T-helper 17 cell (primary cell): Measurements from ENCODE around the gene LRFN3. TPM values are rescaled to one million over a fixed set of nuclear protein-coding genes. Genes with fewer than 3 reads are reported as not detected.

Experiments used
- ATAC-seq: fragments of 150-1000 bp; cut with Tn5 transposase; 2 replicates; pipeline ENCODE4 v1.10.0; 2021; ENCODE audit warnings: mild to moderate bottlenecking, moderate library complexity
- DNase-seq, 3 donors: peaks; one replicate each; pipeline versions ENCODE4 v3.0.0 to v3.0.0-alpha.2; 2020 to 2021
- H3K9me3 ChIP-seq: one replicate; pipeline ENCODE4 v1.7.0; 2013; ENCODE audit warnings: low read length, mild to moderate bottlenecking; ENCODE audit not compliant: control insufficient read depth, poor library complexity, severe bottlenecking
- H3K27ac Mint-ChIP-seq: one replicate; pipeline ENCODE4 v1.8.0; 2022; ENCODE audit warnings: mild to moderate bottlenecking, moderate library complexity, mixed read lengths
- H3K27me3 Mint-ChIP-seq: one replicate; pipeline ENCODE4 v1.8.0; 2022; ENCODE audit warnings: mixed read lengths
- H3K36me3 Mint-ChIP-seq: one replicate; pipeline ENCODE4 v1.8.0; 2022; ENCODE audit warnings: low read depth, mixed read lengths
- H3K4me1 Mint-ChIP-seq: one replicate; pipeline ENCODE4 v1.8.0; 2022; ENCODE audit warnings: mild to moderate bottlenecking, mixed read lengths
- H3K4me3 Mint-ChIP-seq: one replicate; pipeline ENCODE4 v1.8.0; 2022; ENCODE audit warnings: mild to moderate bottlenecking, moderate library complexity, mixed read lengths
- total RNA-seq, 4 donors: library from RNA in 2 of 4; stranded (reverse) in 2 of 4; gene quantifications; one replicate each; pipeline ENCODE4 v1.2.3 and lab custom pipeline; 2022 to 2026

The LRFN3 gene
- total RNA-seq, 2 donors from 2014 or later, result 6.8 to 8.7 TPM

GRCh38 chr19:35983177-35983576 is 47.0 kb downstream of the LRFN3 start:
- peaks cover 5% of the 10 kb centered on the region for H3K36me3 Mint-ChIP-seq
- H3K27ac Mint-ChIP-seq, result no peak overlapping the region
- peaks cover 63% of the 10 kb centered on the region for H3K27me3 Mint-ChIP-seq
- H3K9me3 ChIP-seq, result no peaks in the 10 kb centered on the region
- peaks cover 6% of the 10 kb centered on the region for H3K4me1 Mint-ChIP-seq
- H3K4me3 Mint-ChIP-seq, result no peak overlapping the region
- no peak for ATAC-seq
- DNase-seq, result no peak

GRCh38 chr19:35986111-35986510 is 49.9 kb downstream of the LRFN3 start:
- H3K27me3 Mint-ChIP-seq, result peaks cover 46% of the 10 kb centered on the region
- DNase-seq (no peak), ATAC-seq (no peak)
- H3K4me3 Mint-ChIP-seq, result peak overlapping the region; percentile 67
- no peaks in the 10 kb centered on the region for H3K9me3 ChIP-seq
- H3K27ac Mint-ChIP-seq, result no peak overlapping the region
- peaks cover 5% of the 10 kb centered on the region for H3K36me3 Mint-ChIP-seq
- H3K4me1 Mint-ChIP-seq, result peaks cover 6% of the 10 kb centered on the region

DNA sequence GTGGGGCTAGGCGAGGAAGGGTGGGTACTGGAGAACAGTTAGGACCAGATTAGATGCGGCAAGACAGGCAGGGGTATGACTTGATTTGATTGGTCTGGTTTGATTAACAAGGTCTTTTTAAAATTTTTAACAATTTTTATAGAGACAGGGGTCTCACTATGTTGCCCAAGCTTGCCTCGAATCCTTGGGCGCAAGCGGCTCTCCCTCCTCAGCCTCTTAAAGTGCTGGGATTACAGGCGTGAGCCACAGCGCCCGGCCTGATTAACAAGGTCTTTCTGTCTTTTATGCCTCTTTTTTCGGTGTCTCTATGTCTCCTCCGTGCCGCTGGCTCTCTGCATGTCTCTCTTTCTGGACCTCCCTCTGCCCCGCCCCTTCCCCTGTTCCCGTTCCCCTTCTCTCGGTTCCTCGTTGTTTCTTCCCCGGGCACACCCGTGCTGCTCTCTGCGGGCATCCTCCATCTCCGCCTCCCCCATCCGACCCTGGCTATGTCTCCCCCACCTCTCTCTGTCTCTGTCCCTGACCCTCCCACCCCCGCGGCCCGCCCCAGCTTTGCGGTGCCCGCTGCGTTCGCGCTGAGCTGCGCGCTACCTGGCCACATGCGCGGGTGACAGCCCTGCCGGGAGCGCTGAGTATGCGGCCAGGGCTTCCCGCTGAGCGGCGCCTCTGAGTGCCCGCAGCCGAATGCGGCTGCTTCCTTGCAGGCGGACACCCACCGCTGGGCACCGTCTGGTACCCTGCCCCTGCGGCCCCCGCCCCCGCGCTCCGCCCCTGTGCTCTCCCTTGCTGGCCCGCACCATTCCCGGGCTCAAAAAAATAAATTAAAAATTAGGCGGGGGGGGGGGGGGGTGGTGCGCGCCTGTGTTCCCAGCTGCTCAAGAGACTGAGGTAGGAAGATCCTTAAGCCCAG is 50.7 kb downstream of the LRFN3 start:
- H3K4me1 Mint-ChIP-seq, result peaks cover 6% of the 10 kb centered on the region

DNA sequence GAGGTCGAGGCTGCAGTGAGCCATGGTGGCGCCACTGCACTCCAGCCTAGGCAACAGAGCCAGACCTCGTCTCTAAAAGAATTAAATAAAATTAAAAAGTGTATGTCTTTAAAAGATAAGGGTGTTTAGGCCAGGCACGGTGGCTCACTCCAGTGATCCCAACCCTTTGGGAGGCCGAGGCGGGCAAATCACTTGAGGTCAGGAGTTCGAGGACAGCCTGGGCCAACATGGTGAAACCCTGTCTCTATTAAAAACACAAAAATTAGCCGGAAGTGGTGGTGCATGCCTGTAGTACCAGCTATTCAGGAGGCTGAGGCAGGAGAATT is 51.4 kb downstream of the LRFN3 start:
- Mint-ChIP-seq H3K27me3 (peaks cover 37% of the 10 kb centered on the region), H3K4me1 (peaks cover 6% of the 10 kb centered on the region), H3K36me3 (peaks cover 5% of the 10 kb centered on the region), H3K27ac (no peak overlapping the region), H3K4me3 (peak overlapping the region; percentile 86)
- no peaks in the 10 kb centered on the region for H3K9me3 ChIP-seq
- no peak for ATAC-seq
- DNase-seq, result no peak

More for the DNA sequence above, 50.7 kb downstream of the LRFN3 start:
- ATAC-seq (peak; percentile 61), DNase-seq (no peak)
- H3K4me3 Mint-ChIP-seq, result peak overlapping the region; percentile 86
- H3K27ac Mint-ChIP-seq, result no peak overlapping the region
- H3K9me3 ChIP-seq, result no peaks in the 10 kb centered on the region
- H3K36me3 Mint-ChIP-seq, result peaks cover 5% of the 10 kb centered on the region
- peaks cover 38% of the 10 kb centered on the region for H3K27me3 Mint-ChIP-seq

- ATAC-seq (no peak), DNase-seq (no peak)
- peaks cover 32% of the 10 kb centered on the region for H3K27me3 Mint-ChIP-seq
- no peaks in the 10 kb centered on the region for H3K9me3 ChIP-seq
- no peak overlapping the region for H3K4me3 Mint-ChIP-seq
- H3K4me1 Mint-ChIP-seq, result peaks cover 6% of the 10 kb centered on the region
- H3K27ac Mint-ChIP-seq, result no peak overlapping the region
- peaks cover 5% of the 10 kb centered on the region for H3K36me3 Mint-ChIP-seq
Measured at GRCh38 chr19:35988824-35989223, 52.6 kb downstream of the LRFN3 start.

GRCh38 chr19:35990156-35990555 is 54.0 kb downstream of the LRFN3 start:
- Mint-ChIP-seq H3K4me1 (peaks cover 9% of the 10 kb centered on the region), H3K4me3 (no peak overlapping the region), H3K36me3 (peaks cover 3% of the 10 kb centered on the region), H3K27ac (no peak overlapping the region), H3K27me3 (peaks cover 18% of the 10 kb centered on the region)
- no peak for DNase-seq
- H3K9me3 ChIP-seq, result no peaks in the 10 kb centered on the region
- no peak for ATAC-seq

DNA sequence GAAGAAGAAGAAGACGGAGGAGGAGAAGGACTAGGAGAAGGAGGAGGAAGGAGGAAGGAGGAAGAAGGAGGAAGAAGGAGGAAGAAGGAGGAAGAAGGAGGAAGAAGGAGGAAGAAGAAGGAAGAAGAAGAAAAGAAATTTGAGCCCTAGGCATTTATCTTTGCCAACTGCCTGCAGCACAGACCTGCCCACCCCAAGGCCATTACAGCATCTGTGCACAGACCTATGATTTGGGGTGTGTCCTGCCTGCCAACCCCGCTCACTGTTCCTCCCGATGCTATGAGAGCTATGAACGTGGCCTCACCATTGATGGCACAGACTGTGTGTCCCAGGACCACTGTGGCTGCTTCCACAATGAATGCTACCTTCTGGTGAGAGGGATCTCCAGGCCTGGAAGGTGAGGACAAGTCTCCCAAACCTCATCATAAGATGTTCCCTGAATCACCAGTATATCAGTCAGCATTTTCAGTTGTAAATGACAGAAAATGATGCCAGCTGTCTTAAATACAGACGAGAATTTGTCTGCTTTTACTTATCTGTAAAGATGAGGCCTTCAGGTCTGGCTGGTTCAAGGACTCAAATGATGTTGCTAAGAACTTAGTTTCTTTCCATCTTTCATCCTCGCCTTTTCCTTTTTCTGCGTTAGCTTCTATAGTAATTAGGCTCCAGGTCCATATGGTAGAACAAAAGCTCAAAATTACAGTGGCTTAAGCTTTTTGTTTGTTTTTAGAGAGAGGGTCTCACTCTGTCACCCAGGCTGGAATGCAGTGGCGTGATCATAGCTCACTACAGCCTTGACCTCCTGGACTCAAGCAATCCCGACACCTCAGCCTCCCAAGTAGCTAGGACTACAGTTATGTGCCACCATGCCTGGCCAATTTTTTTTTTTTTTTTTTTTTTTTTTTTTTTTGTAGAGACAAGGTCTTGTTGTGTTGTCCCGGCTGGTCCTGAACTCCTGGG is 54.9 kb downstream of the LRFN3 start:
- Mint-ChIP-seq H3K36me3 (no peaks in the 10 kb centered on the region), H3K27ac (no peak overlapping the region), H3K27me3 (peaks cover 9% of the 10 kb centered on the region), H3K4me1 (peaks cover 9% of the 10 kb centered on the region), H3K4me3 (no peak overlapping the region)
- H3K9me3 ChIP-seq, result no peaks in the 10 kb centered on the region
- ATAC-seq (no peak), DNase-seq (no peak)

GRCh38 chr19:35991731-35992450 is 55.7 kb downstream of the LRFN3 start:
- H3K36me3 Mint-ChIP-seq, result no peaks in the 10 kb centered on the region
- no peak overlapping the region for H3K27ac Mint-ChIP-seq
- H3K9me3 ChIP-seq, result no peaks in the 10 kb centered on the region
- H3K4me1 Mint-ChIP-seq, result peaks cover 11% of the 10 kb centered on the region
- ATAC-seq, result no peak
- no peak overlapping the region for H3K4me3 Mint-ChIP-seq
- no peak for DNase-seq
- peaks cover under 1% of the 10 kb centered on the region for H3K27me3 Mint-ChIP-seq

GRCh38 chr19:35992907-35993765 is 57.0 kb downstream of the LRFN3 start:
- Mint-ChIP-seq H3K36me3 (no peaks in the 10 kb centered on the region), H3K27ac (no peak overlapping the region), H3K27me3 (no peaks in the 10 kb centered on the region), H3K4me1 (peaks cover 18% of the 10 kb centered on the region), H3K4me3 (no peak overlapping the region)
- no peaks in the 10 kb centered on the region for H3K9me3 ChIP-seq
- ATAC-seq, result no peak
- no peak for DNase-seq

DNA sequence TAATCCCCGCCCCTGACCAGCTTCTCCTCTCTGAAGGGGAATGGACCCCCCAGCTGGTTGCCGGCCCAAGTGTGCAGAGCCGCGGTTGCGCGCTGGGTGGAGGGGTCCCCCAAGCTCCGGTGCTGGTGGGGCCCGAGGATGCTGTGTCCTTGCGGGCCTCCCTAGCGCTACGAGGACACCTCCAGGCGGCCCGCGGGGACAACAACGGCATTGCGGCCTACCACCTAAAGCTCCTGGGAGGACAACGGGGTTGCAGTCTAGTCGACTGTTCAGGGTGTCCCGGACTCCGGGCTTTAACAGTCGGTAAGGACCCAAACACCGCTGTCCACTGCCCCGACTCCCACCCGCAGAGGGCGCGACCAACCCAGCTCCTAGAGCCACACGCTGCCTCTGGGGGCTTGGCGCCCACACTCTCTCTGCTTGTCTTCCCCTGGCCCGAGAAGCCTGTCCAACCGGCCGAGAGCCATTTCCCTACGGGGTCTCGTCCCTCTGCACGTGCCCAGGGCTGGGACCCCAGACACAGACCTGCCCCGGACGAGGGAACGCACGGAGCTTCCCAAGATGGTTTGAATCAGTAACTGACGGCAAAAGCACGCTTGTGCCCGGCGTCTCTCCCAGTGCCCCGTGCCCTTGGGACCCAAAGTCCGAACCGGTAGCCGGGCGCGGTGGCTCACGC is 57.9 kb downstream of the LRFN3 start:
- Mint-ChIP-seq H3K4me1 (peaks cover 18% of the 10 kb centered on the region), H3K4me3 (peak overlapping the region; percentile 97), H3K27me3 (no peaks in the 10 kb centered on the region), H3K36me3 (no peaks in the 10 kb centered on the region), H3K27ac (peak overlapping the region; percentile 81)
- no peaks in the 10 kb centered on the region for H3K9me3 ChIP-seq
- DNase-seq, result no peak
- ATAC-seq, result no peak
